Measurements from ENCODE around the gene MPHOSPH8. TPM values are rescaled to one million over a fixed set of nuclear protein-coding genes. Genes with fewer than 3 reads are reported as not detected.
"Not testable (repeated sequence)": the region's sequence is repeated elsewhere in the genome, so short reads cannot be mapped to it uniquely, and the experiment has no call there.

The MPHOSPH8 gene
- total RNA-seq, 1 experiment from 2014 or later, result 12.2 TPM

GRCh38 chr13:19634256-19634740 is 839 bp downstream of the MPHOSPH8 start:
- peak; percentile 6 for DNase-seq (ENCODE audit: low read depth)

DNA sequence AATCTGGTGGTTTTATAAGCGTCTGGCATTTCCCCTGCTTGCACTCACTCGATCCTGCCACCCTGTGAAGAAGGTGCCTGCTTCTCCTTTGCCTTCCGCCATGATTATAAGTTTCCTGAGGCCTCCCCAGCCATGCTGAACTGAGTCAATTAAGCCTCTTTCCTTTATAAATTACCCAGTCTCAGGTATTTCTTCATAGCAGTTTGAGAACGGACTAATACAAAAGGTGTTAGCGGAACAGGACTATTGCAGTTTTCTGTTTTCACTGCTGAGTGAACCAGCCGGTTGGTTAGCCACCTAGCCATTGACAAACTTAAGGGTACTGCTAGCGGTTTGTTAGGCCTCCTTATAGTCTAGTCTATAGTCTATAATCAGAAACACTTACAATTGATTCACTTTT is 2.5 kb downstream of the MPHOSPH8 start:
- not testable (repeated sequence) for DNase-seq (ENCODE audit: low read depth)

DNA sequence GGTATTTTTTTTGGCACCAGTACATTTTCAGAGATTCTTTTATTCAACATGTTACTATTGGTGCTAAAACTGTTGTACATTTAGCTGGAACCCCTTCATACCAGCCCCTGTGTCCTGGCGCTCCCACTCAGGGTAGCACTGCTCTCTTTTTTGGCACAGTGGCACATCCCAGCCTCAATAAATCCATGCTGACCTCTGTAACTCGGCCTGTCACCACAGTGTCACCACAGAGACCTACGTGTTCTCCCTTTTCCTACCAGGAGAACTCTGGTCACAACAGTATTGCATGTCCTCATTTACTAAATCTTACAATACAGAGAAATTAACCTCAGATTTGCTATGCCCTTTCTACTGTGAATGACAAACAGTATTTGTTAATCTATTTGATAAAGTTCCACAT is 10.2 kb downstream of the MPHOSPH8 start:
- no peak for DNase-seq (ENCODE audit: low read depth)

DNA sequence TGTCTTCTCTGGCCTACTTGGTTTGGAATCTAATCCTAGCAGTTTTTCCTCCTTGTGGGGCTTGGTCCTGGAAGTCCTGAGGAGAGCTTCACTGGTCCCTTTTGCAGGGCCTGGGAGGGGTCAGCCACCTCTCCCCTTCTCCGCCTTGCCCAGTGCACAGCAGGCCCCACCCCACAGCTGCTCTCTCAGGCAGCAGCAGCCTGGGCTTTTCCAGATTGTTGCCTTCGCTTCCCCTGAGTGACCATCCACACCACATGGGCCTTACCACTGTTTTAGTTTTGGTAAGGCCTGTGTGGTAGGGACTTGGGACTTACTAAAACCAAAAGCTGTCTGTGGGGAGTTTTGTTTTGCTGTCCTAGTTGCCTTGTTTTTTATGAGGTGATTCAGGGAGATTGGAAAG is 11.5 kb downstream of the MPHOSPH8 start:
- DNase-seq (ENCODE audit: low read depth), result no peak

GRCh38 chr13:19646063-19646462 is 12.6 kb downstream of the MPHOSPH8 start:
- DNase-seq (ENCODE audit: low read depth), result no peak

DNA sequence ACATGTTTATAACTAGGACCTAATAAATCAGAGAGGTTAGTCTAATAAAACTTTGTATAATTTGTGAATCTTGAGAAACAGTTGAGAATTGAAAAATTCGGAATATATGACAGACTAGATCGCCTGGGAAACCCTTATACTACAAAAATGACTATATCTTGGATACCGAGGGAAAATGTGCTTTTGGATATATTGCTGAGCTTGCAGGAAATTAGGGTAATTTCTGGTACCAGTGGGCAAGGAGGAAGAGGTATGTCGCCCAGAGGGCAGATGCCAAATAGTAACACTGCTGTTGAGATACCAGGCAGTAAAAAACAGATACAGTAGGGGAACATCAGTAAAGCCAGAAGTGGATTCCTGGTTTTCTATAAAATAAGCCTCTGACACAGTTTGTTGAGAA is 17.3 kb downstream of the MPHOSPH8 start:
- no peak for DNase-seq (ENCODE audit: low read depth)

DNA sequence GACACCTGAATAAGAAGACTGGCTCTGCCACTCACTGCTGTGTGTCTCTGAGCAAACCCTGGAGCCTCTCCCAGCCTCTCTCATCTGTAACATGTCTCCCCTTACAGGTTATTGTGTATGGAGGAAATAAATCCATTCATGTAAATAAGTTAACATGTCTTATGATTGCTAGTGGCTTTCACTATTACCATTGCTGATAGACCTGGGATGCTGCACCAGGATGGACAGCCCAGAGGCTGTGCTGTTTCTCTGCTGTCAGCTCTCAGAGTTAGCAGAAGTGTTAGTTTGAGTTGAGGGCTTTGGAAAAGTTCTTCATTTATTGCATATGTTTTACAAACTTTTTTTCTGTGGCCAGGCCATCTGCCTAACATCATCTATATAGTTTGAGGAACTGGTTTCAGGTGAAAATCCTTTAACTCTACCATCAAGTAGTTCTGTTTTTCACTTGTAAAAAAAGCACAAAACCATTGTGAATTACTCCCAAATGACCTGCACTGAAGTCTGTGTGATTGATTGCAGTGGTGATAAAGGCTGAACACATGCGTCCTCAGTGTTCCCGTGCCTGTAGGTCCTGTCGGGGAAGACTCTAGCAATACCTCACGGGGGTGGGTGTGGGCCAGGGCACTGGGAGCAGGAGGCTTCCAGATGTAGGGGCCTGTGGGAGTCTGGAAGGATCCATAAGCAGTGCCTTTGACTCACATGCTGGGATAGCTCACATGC is 24.6 kb downstream of the MPHOSPH8 start:
- no peak for DNase-seq (ENCODE audit: low read depth)

GRCh38 chr13:19658831-19659230 is 25.4 kb downstream of the MPHOSPH8 start:
- no peak for DNase-seq (ENCODE audit: low read depth)

DNA sequence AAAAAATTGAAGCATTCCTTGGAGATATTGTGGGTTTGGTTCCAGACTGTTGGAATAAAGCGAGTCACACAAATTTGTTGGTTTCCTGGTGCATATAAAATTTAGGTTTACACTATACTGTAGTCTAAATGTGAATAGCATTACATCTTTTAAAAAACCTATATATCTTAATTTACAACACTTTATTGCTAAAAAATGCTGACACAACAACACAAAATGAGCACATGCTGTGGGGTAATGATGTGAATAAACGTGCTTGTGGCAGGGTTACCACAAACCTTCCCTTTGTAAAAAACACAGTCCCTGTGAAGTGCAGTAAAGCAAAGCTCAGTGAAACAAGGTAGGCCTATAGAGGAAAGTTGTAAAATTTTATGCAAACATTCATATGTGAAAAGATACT is 27.7 kb downstream of the MPHOSPH8 start:
- no peak for DNase-seq (ENCODE audit: low read depth)

GRCh38 chr13:19661561-19661960 is 28.1 kb downstream of the MPHOSPH8 start:
- DNase-seq (ENCODE audit: low read depth), result no peak

- DNase-seq (ENCODE audit: low read depth), result no peak
These were observed 30.0 kb downstream of the MPHOSPH8 start for GRCh38 chr13:19663416-19663979.

DNA sequence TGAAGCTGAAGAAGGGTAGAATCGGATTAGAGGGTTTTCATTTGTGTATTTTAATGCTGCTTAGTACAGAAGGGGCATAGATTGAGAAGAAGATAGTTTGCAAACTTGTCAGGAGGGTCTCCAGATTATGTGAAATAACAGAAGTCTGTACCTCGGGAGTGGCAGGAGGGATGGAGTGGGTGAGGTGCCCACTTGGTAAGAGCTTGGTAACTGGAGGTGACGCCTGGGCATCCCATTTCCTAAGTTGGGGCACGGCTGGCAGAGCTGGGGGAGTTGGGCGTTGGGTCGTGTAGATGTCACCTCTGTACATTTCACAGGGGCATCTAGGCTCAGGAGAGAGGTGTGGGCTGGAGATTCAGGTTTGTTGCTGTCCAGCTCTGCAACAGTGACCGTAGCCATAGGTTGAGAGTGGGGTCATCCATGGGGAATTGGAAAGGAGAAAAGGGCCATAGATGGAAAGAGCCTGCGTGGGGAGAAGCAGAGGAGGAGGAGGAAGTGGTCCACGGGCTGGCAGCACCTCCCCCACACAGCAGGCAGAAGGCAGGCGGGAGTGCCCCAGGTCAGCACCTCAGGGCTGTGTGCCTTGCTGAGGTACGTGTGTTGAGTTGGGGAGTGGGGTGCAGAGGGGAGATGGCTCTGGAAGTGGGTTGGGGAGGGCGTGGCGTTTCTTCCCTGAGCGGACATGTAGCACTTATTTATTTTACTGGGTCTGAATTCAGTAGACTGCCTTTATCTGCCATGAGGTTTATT is 31.2 kb downstream of the MPHOSPH8 start:
- no peak for DNase-seq (ENCODE audit: low read depth)

- no peak for DNase-seq (ENCODE audit: low read depth)
These were observed 32.0 kb downstream of the MPHOSPH8 start for GRCh38 chr13:19665427-19665859.

DNA sequence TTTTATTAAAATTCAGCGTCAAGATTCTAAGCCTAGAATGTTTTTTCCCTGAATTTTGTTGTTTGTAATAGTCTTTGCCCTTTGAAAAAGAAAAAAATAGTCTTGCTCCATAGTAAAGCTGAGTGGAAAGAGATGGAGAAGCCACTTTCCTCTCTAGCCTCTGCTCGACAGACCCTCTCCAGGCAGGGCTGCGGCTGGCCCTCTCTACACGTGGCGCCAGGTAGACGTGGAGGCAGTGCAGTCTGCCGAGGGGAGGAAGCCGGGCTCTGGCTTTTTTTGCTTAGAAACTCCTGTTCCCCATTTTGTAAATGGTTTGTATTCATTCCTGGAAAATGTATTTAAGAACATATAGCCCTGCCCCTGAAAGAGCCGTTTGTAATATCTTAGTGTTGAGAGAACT is 35.3 kb downstream of the MPHOSPH8 start:
- no peak for DNase-seq (ENCODE audit: low read depth)

DNA sequence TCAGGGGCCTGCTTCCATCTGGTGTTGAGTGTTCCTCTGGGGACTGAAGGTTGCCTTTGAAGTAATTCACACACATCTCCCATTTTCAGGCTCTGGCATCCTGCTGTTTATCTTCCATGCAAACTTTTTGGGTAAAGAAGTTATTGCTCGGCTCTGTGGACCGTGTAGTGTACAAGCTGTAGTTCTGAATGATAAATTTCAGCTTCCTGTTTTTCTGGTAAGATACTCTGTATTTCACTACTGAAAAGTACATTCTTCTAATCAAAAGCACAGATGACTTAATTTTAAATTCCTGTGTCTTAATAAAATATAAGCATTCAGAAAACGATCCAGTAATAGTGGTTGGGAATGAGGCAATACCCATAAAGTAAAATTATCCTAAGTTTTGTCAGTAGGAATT is 36.7 kb downstream of the MPHOSPH8 start:
- DNase-seq (ENCODE audit: low read depth), result no peak

GRCh38 chr13:19672990-19673389 is 39.5 kb downstream of the MPHOSPH8 start:
- no peak for DNase-seq (ENCODE audit: low read depth)

GRCh38 chr13:19673473-19674430 is 40.3 kb downstream of the MPHOSPH8 start:
- no peak for DNase-seq (ENCODE audit: low read depth)

DNA sequence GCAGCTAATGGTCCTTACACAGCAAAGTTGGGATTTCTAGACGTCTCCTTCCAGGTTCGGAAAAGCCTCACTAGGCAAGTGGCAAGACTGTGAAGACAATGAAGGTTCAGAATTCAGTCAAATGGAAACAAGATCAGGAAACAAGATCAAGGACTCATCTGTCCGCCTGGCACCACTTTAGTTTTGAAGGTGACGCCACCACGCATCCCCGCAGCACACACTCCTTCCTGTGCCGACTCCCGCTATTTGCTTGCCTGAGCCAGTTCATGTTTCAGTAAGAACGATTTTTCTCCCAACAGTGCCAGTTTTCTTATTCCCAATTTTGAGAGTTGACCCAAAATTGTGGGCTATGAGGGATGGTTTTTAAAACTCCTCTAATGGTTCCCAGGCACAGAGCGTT is 41.4 kb downstream of the MPHOSPH8 start:
- DNase-seq (ENCODE audit: low read depth), result no peak

DNA sequence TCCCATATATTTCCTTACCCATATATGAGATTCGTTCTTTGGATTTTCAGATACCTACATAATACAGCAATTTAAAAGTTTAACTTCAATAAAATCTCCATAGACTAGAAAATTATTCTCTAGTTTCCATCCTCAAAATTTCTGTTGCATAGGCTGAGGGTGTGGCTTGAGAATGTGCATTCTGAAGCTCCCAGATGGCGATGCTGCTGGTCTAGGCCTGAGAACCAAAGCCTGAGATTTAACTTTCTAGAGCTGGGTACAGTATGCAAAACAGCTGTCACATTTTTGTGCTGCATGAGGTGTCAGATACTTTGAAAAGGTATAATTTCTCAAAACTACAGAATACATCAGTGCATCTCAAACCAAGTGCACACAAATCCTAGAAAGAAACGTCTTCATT is 42.7 kb downstream of the MPHOSPH8 start:
- DNase-seq (ENCODE audit: low read depth), result no peak

- DNase-seq (ENCODE audit: low read depth), result no peak
These were observed 47.3 kb downstream of the MPHOSPH8 start for GRCh38 chr13:19680751-19681150.

- DNase-seq (ENCODE audit: low read depth), result no peak
These were observed 48.1 kb downstream of the MPHOSPH8 start for GRCh38 chr13:19681517-19681916.

DNA sequence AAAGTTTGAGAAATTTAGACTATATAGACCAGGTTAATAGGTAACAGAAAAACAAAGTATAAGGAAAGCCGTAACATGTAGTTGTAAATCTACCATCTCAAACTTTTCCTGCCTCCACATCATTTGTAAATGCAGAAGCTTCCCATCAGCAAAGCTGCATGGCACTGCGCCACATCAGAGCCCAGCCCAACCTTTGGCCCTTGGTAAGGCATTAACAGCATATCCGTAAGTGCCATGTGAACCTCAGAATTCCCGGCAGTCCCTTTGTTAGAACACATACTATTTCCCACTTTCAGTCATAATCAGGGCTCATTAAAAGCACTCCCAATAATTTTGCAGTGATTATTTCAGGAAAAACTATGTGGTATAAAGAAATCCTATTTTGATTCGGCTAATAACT is 51.6 kb downstream of the MPHOSPH8 start:
- no peak for DNase-seq (ENCODE audit: low read depth)
